Measurements from ENCODE around the gene INPP5A.

INPP5A gene

DNA sequence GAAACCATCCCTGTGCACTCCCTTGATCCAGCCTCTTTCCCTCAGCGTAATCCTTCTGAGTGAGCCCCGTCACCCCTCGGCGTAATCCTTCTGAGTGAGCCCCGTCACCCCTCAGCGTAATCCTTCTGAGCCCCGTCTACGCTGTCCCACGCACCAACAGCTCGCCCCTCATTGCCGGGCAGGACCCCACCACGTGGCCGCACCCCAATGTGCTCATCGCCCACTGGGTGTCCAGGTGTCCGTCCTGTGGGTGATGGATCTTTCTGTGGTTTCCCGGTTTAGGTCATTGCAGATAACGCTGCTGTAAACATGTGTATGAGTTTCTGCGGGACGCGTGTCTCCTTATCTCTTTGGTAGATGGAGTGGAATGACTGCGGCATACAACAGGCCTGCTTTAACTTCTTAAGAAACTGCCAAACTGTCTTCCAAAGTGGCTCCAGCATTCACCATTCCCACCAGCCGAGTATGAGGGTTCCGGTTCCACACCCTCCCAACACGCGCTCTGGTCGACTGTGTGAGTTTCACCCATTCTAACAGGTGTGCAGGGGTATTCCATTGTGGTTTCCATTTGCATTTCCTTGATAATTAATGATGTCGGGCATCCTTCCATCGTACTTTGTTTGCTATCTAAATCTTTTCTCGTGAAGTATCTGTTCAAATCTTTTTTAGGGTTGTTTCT is 290.4 kb downstream of the INPP5A start:
- TF ChIP-seq, protein P1, sequence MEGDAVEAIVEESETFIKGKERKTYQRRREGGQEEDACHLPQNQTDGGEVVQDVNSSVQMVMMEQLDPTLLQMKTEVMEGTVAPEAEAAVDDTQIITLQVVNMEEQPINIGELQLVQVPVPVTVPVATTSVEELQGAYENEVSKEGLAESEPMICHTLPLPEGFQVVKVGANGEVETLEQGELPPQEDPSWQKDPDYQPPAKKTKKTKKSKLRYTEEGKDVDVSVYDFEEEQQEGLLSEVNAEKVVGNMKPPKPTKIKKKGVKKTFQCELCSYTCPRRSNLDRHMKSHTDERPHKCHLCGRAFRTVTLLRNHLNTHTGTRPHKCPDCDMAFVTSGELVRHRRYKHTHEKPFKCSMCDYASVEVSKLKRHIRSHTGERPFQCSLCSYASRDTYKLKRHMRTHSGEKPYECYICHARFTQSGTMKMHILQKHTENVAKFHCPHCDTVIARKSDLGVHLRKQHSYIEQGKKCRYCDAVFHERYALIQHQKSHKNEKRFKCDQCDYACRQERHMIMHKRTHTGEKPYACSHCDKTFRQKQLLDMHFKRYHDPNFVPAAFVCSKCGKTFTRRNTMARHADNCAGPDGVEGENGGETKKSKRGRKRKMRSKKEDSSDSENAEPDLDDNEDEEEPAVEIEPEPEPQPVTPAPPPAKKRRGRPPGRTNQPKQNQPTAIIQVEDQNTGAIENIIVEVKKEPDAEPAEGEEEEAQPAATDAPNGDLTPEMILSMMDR (IDR thresholded peaks at IDR 0.05; ENCODE audit: low read depth, low read length), result no peak
- DNase-seq (ENCODE audit: extremely low read depth, low read depth), result no peak

DNA sequence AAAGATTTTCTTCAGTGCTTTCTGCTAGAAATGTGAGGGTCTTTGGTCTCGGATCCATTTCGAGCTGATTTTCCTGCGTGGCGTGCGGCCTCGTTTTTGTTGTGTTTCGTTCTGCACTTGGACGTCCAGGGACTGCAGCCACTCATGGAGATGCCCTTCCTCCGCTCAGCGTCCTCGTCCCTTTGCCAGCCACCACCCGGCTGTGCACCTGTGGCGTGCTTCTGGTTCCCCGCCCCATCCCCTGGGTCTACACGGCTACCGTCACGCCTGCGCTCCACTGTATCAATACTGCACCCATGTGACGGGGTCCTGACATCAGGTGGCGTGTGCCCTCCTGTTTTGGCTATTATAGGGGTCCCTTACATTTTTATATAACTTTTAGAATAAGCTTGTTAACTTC is 291.1 kb downstream of the INPP5A start:
- DNase-seq (ENCODE audit: extremely low read depth, low read depth), result no peak
- TF ChIP-seq, protein P1 (IDR thresholded peaks at IDR 0.05; ENCODE audit: low read depth, low read length), result no peak

DNA sequence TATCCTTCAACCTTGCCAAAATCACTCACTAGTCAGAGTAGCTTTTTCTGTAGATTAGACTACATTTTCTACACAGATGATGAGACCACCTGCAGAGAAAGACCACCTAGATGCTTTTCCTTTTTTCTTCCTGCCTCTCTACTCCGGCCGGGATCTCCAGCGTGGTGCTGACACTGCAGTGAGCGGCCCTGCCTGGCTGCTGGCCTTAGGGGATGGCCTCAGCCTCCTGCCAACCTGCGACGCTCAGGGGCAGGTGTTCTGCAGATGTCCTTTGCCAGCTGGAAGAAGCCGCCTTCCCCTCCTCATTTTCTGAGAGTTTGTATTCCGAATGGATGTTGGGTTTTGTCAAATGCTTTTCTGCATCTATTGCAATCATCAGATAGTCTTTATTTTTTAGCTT is 291.8 kb downstream of the INPP5A start:
- TF ChIP-seq, protein P1 (IDR thresholded peaks at IDR 0.05; ENCODE audit: low read depth, low read length), result no peak
- DNase-seq (ENCODE audit: extremely low read depth, low read depth), result no peak

DNA sequence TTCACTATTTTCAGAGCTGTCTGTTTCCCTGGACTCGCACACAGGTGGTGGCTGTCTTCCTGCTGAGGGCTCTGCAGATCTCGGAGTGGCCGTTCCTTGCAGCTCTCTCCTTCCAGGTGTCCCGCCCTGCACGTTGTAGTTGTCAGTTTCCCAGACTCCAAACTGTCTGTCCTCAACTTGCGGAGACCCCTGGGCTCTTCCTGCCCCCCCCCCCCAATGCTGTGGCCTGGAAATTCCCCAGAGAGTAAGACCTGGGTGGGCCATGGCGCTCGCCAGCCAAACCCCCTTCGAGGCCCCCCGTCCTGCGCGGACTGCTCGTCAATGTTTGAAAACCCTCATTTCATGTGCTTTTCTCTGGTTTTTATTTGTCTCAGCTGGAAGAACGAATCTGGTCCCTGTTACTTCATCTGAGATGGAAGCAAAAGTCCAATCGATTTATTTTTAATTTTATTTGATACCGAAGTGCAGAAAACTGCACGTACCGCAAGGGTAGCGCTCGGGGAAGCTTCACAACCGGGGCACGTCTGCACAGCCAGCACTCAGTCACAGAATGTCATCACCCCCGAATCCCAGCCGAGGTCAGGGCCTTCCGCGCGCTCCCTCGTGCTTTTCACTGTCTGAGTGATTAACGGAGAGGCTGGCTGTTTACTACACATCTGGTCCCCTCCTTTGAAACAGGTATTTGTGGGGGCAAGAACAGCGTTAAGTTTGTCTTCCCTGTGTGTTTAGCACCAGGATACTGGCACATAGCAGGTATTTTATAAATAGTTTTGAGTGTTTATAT is 294.8 kb downstream of the INPP5A start:
- DNase-seq (ENCODE audit: extremely low read depth, low read depth), result no peak
- TF ChIP-seq, protein P1 (IDR thresholded peaks at IDR 0.05; ENCODE audit: low read depth, low read length), result no peak

All from AG09319 (cell line).